Measurements from ENCODE around the gene MARCHF3.

- TF ChIP-seq, protein P1, sequence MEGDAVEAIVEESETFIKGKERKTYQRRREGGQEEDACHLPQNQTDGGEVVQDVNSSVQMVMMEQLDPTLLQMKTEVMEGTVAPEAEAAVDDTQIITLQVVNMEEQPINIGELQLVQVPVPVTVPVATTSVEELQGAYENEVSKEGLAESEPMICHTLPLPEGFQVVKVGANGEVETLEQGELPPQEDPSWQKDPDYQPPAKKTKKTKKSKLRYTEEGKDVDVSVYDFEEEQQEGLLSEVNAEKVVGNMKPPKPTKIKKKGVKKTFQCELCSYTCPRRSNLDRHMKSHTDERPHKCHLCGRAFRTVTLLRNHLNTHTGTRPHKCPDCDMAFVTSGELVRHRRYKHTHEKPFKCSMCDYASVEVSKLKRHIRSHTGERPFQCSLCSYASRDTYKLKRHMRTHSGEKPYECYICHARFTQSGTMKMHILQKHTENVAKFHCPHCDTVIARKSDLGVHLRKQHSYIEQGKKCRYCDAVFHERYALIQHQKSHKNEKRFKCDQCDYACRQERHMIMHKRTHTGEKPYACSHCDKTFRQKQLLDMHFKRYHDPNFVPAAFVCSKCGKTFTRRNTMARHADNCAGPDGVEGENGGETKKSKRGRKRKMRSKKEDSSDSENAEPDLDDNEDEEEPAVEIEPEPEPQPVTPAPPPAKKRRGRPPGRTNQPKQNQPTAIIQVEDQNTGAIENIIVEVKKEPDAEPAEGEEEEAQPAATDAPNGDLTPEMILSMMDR (IDR thresholded peaks at IDR 0.05; ENCODE audit: poor library complexity, severe bottlenecking) = no peak
- TF ChIP-seq TAF1 (IDR thresholded peaks at IDR 0.05; ENCODE audit: low read depth) = no peak
- no peak for TF ChIP-seq SMC3 (conservative IDR thresholded peaks at IDR 0.05; ENCODE audit: poor library complexity)
- no peak for TF ChIP-seq MXI1 (conservative IDR thresholded peaks at IDR 0.05; ENCODE audit: poor library complexity, severe bottlenecking)
- TF ChIP-seq RAD21 (conservative IDR thresholded peaks at IDR 0.05) = no peak
- no peak for TF ChIP-seq EP300 (conservative IDR thresholded peaks at IDR 0.05; ENCODE audit: poor library complexity, severe bottlenecking)
- TF ChIP-seq POLR2AphosphoS5 (IDR thresholded peaks at IDR 0.05) = no peak
- TF ChIP-seq EZH2 (IDR thresholded peaks at IDR 0.05; ENCODE audit: borderline replicate concordance, insufficient read depth, low read length, poor library complexity, severe bottlenecking) = no peak
Observed at GRCh38 chr5:126961702-126962101, 68.7 kb downstream of the MARCHF3 start.

Measured in neural cell (in vitro differentiated cells).